Activated CD4-positive, alpha-beta T cell treated with anti-CD3 and anti-CD28 coated beads for 36 hours (primary cell): Measurements from ENCODE around the gene SH3BP1. TPM values are rescaled to one million over a fixed set of nuclear protein-coding genes. Genes with fewer than 3 reads are reported as not detected.
"Not testable (repeated sequence)": the region's sequence is repeated elsewhere in the genome, so short reads cannot be mapped to it uniquely, and the experiment has no call there.

Experiments used
- ATAC-seq: fragments of 200-7000 bp; cut with Tn5 transposase; one replicate; pipeline ENCODE4 v1.10.0; 2021; ENCODE audit warnings: mild to moderate bottlenecking, moderate library complexity
- CTCF ChIA-PET: fragments of 350-600 bp; sonication (Branson Sonifier 250); formaldehyde crosslinking; loops from one replicate; lab custom pipeline; 2021; ENCODE audit warnings: antibody characterized with exemption; lab: Charles Lee
- POLR2A ChIA-PET: fragments of 350-600 bp; sonication (Branson Sonifier 250); formaldehyde crosslinking; loops from one replicate; lab custom pipeline; 2021; ENCODE audit warnings: antibody characterized with exemption, inconsistent platforms; lab: Charles Lee
- DNase-seq: peaks from one replicate; pipeline ENCODE4 v3.0.0-alpha.2; 2020
- H3K27ac Mint-ChIP-seq: one replicate; pipeline ENCODE4 v1.8.0; 2021; ENCODE audit warnings: mixed read lengths
- H3K27me3 Mint-ChIP-seq: one replicate; pipeline ENCODE4 v1.8.0; 2021; ENCODE audit warnings: mixed read lengths
- H3K36me3 Mint-ChIP-seq: one replicate; pipeline ENCODE4 v1.8.0; 2021; ENCODE audit warnings: low read depth, mixed read lengths
- H3K4me1 Mint-ChIP-seq: one replicate; pipeline ENCODE4 v1.8.0; 2021; ENCODE audit warnings: mixed read lengths
- H3K4me3 Mint-ChIP-seq: one replicate; pipeline ENCODE4 v1.8.0; 2021; ENCODE audit warnings: mild to moderate bottlenecking, moderate library complexity, mixed read lengths
- H3K9me3 Mint-ChIP-seq: one replicate; pipeline ENCODE4 v1.8.0; 2021; ENCODE audit warnings: low read depth, mixed read lengths
- intact Hi-C, 2 experiments: fragments of 100-400 bp; cut with DNase I in 1 of 2; cut with micrococcal nuclease in 1 of 2; formaldehyde crosslinking; loops; one replicate each; pipeline versions ENCODE4 v1.14.2 to v1.15.1; 2022 to 2024; cut with DNase I, micrococcal nuclease
- total RNA-seq, 2 experiments: library from RNA; stranded (reverse); gene quantifications; one replicate each; pipeline ENCODE4 v1.2.3, GENCODE V29; 2021

The SH3BP1 gene, protein sequence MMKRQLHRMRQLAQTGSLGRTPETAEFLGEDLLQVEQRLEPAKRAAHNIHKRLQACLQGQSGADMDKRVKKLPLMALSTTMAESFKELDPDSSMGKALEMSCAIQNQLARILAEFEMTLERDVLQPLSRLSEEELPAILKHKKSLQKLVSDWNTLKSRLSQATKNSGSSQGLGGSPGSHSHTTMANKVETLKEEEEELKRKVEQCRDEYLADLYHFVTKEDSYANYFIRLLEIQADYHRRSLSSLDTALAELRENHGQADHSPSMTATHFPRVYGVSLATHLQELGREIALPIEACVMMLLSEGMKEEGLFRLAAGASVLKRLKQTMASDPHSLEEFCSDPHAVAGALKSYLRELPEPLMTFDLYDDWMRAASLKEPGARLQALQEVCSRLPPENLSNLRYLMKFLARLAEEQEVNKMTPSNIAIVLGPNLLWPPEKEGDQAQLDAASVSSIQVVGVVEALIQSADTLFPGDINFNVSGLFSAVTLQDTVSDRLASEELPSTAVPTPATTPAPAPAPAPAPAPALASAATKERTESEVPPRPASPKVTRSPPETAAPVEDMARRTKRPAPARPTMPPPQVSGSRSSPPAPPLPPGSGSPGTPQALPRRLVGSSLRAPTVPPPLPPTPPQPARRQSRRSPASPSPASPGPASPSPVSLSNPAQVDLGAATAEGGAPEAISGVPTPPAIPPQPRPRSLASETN
- total RNA-seq, result 10 to 100 TPM; 86.5 to 98.2 TPM

DNA sequence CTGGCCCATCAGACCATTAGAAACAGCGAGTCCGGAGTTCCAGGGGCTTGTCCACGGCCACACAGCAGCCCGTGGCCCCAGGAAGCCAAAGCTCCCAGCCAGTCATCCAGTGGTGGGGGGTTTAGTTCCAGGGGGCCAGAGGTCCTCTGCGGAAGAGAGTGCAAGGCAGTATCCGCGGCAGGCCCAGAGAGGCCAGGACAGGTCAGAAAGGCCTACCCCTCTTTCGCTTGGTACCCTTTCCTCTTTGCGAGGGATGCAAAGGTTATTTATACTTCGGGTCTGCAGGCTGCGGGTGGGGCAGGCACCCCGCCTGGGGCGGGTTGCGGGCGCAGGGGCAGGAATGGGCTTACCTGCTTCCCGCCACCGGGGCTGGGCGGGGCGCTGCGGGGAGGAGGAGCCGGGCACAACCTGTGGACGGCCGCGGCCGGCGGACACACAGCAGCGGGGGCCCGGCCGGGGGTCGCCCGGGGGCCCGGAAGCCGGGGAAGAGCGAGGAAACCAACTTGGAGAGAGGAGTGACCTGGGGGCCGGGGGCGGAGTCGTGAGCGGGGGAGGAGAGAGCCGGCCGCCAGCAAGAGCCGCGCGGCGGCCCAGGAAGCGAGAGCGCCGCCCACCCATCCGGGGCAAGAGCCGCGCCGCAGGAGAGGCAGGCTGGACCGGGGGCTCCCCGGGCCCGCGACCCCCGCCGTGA lies at the start of gene SH3BP1:
TSS of gene SH3BP1 (plus strand) at position 600 of the 691 bp plus-strand sequence. CDS start 119 bp downstream, outside the sequence.
- Mint-ChIP-seq H3K9me3 (no peaks in the 10 kb centered on the region), H3K4me1 (peaks cover 74% of the 10 kb centered on the region), H3K36me3 (peaks cover 22% of the 10 kb centered on the region), H3K4me3 (peak within 1 kb of the TSS; percentile 88), H3K27me3 (no peaks in the 10 kb centered on the region), H3K27ac (peak within 1 kb of the TSS; percentile 97)
- intact Hi-C loops, result loop anchor here in 1 of 2 experiments (1.0 to 5.0 kb wide), 6 partner anchors 19 to 168 kb away; partner anchors contain the start of genes GCAT, GGA1, NOL12 and PDXP
- ChIA-PET CTCF (interaction anchor here (0.5 to 1.4 kb wide), 5 partner anchors 22 to 327 kb away, joined by 3 to 6 read pairs (median 3); no protein-coding TSS in a partner anchor), POLR2A (no interaction called here)
- DNase-seq, result peak; percentile 76
- peak; percentile 15 for ATAC-seq

DNA sequence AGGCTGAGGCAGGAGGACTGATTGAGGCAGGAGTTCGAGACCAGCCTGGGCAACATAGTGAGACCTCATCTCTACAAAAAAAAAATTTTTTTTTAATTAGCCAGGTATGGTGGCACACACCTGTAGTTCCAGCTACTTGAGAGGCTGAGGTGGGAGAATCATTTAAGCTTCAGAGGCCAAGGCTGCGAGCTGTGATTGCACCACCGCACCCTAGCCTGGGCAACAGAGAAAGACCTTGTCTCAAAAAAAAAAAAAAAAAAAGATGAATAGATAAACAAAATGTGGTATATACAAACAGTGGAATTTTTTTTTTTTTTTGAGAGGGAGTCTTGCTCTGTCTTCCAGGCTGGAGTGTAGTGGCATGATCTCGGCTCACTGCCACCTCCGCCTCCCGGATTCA lies 48.4 kb upstream of the SH3BP1 start:
- H3K36me3 Mint-ChIP-seq, DNase-seq, H3K27ac Mint-ChIP-seq, H3K9me3 Mint-ChIP-seq, ATAC-seq, intact Hi-C loops, H3K27me3 Mint-ChIP-seq, H3K4me3 Mint-ChIP-seq: not testable (repeated sequence)
- ChIA-PET CTCF (interaction anchor here (0.7 to 4.9 kb wide), 8 partner anchors 12 to 163 kb away, joined by 3 to 79 read pairs (median 12); partner anchors contain the start of genes GGA1 and LGALS2), POLR2A (interaction anchor here (0.8 kb wide), 1 partner anchor 29 kb away, joined by 12 read pairs; no protein-coding TSS in a partner anchor)
- H3K4me1 Mint-ChIP-seq, result peaks cover 10% of the 10 kb centered on the region

DNA sequence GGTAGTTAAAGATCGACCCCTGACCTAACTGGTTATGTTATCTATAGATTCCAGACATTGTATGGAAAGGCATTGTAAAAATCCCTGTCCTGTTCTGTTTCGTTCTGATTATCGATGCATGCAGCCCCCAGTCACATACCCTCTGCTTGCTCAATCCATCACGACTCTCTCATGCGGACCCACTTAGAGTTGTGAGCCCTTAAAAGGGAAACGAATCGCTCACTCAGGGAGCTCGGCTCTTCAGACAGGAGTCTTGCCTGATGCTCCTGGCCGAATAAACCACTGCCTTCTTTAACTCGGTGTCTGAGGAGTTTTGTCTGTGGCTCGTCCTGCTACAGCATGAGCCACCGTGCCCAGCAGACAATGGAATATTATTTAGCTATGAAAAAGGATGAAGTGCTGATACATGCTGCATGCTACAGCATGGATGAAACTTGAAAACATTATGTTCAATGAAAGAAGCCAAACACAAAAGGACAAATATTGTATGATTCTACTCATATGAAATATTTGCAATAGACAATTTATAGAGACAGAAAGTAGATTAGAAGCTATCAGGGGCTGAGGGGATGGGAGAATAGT lies 47.6 kb upstream of the SH3BP1 start:
- peak overlapping the region; percentile 84 for H3K27ac Mint-ChIP-seq
- no peaks in the 10 kb centered on the region for H3K9me3 Mint-ChIP-seq
- H3K27me3 Mint-ChIP-seq, result no peaks in the 10 kb centered on the region
- intact Hi-C loops, result loop anchor here (1.0 kb wide), 5 partner anchors 15 to 108 kb away; no protein-coding TSS in a partner anchor
- DNase-seq (no peak), ATAC-seq (no peak)
- POLR2A ChIA-PET, result interaction anchor here (0.6 to 1.2 kb wide), 4 partner anchors 15 to 975 kb away, joined by 3 to 9 read pairs (median 3); partner anchors contain the start of gene GGA1
- CTCF ChIA-PET, result interaction anchor here (0.6 to 4.9 kb wide), 38 partner anchors 9 to 659 kb away, joined by 3 to 79 read pairs (median 4); partner anchors contain the start of genes CDC42EP1, GGA1, LGALS2 and NOL12
- H3K36me3 Mint-ChIP-seq, result no peaks in the 10 kb centered on the region
- H3K4me3 Mint-ChIP-seq, result peak overlapping the region; percentile 76
- peaks cover 10% of the 10 kb centered on the region for H3K4me1 Mint-ChIP-seq

DNA sequence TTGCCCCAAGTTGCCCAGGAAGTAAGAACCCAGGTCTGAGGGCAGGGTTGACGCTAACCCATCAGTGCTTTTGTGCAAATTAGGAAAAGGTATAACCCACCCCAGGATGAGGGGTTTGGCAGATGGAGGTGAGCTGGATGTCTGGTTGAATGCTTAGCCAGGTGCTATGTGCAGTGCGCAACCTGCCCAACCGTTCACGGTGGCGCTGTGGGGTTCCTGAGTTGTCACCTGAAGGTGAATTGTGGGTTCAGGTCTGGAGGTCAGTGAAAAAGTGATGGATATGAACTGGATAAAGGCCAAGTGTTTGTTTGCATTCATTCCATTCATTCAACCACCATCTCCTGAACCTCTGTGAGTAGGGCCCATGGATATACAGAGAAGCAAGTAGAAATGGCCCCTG lies 45.2 kb upstream of the SH3BP1 start:
- H3K27ac Mint-ChIP-seq, result no peak overlapping the region
- CTCF ChIA-PET, result interaction anchor here (0.7 kb wide), 1 partner anchor 26 kb away, joined by 3 read pairs; no protein-coding TSS in a partner anchor
- POLR2A ChIA-PET, result no interaction called here
- intact Hi-C loops, result no loop called here
- ATAC-seq (no peak), DNase-seq (no peak)
- H3K4me1 Mint-ChIP-seq, result peaks cover 10% of the 10 kb centered on the region
- no peak overlapping the region for H3K4me3 Mint-ChIP-seq
- no peaks in the 10 kb centered on the region for H3K27me3 Mint-ChIP-seq
- H3K9me3 Mint-ChIP-seq, result no peaks in the 10 kb centered on the region
- no peaks in the 10 kb centered on the region for H3K36me3 Mint-ChIP-seq

DNA sequence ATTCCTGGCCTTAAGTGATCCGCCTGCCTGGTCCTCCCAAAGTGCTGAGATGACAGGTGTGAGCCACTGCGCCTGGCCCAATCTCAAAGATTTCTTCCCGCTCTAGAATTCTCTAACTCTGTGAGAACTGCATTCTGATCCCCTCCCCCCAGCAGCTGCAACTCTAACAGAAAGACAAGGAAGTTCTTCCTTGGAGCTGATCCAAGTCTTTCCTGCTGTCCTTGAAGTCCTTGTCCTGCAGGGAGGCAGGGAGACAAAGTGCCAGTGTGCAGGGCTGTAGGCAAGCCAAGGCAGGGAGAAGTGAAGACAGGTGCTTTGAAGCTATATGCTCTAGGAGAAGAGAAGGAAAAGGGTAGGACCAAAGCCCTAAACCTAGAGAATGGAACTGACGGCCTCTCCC lies 40.3 kb upstream of the SH3BP1 start:
- DNase-seq (no peak), ATAC-seq (no peak)
- Mint-ChIP-seq H3K9me3 (no peaks in the 10 kb centered on the region), H3K36me3 (no peaks in the 10 kb centered on the region), H3K27ac (no peak overlapping the region), H3K27me3 (no peaks in the 10 kb centered on the region), H3K4me1 (peaks cover 7% of the 10 kb centered on the region), H3K4me3 (no peak overlapping the region)
- intact Hi-C loops, result no loop called here
- ChIA-PET POLR2A (interaction anchor here (0.7 kb wide), 1 partner anchor 65 kb away, joined by 3 read pairs; no protein-coding TSS in a partner anchor), CTCF (interaction anchor here (1.1 to 2.6 kb wide), 2 partner anchors 32 to 76 kb away, joined by 4 to 8 read pairs; partner anchors contain the start of gene LGALS1)

DNA sequence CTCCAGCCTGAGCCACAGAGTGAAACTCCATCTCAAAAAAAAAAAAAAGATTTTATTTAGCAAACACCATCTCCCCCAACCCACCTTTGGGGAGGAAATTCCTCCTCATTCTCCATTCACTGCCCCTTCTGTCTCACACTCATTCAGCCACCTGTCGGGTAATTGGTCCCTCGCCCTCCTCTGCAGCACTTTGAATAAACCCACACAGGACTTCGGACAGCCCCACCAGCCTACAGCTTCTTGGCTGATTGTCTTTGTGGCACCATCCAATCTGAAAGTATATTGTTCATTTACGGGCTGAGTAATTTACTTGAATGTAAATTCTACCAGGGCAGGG lies 38.3 kb upstream of the SH3BP1 start:
- H3K4me3 Mint-ChIP-seq, result no peak overlapping the region
- ATAC-seq (no peak), DNase-seq (no peak)
- no peaks in the 10 kb centered on the region for H3K27me3 Mint-ChIP-seq
- no peaks in the 10 kb centered on the region for H3K9me3 Mint-ChIP-seq
- no peaks in the 10 kb centered on the region for H3K36me3 Mint-ChIP-seq
- ChIA-PET CTCF (interaction anchor here (2.6 to 5.5 kb wide), 2 partner anchors 10 to 34 kb away, joined by 8 to 61 read pairs; no protein-coding TSS in a partner anchor), POLR2A (no interaction called here)
- no peak overlapping the region for H3K27ac Mint-ChIP-seq
- intact Hi-C loops, result no loop called here
- peaks cover 22% of the 10 kb centered on the region for H3K4me1 Mint-ChIP-seq

DNA sequence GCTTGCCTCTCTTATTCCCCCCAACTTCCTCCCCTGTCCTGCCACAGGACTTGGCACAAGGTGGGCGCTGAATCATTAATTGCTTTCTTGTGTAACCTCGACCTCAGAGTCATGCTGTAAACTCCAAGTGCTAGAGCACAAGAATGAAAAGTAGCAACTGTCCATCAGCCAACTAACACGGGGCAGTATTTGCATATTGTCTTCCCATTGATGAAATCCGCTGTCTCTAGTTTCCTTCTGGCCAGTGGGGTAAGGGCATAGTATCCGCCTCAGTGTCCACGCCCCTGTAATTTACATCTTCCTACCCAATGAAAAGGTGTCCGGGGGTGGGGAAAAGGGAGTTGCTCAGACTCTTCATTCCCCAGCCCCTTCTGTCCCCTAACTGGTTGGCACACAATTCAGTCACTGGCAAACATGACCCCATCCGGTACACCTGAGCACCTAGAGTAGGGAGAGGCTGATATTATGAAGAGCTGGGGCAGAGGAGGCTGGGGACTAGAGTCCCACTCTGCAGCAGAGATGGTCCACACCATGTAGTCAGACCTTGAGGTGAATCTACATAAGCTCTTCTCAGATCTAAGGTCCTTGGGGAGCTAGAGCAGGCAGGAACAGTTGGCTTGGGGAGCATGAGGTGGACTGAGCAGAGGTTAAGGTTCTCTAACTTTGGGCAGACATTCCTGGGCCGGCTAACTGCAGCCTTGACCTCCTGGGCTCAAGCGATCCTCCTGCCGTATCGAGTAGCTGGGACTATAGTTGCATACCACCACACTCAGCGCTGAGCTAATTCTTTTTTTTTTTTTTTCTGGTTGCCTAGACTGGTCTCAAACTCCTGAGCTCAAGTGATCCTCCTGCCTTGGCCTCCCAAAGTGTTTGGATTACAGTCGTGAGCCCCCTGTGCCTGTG lies 37.7 kb upstream of the SH3BP1 start:
- no peak overlapping the region for H3K4me3 Mint-ChIP-seq
- CTCF ChIA-PET, result interaction anchor here (1.0 to 5.5 kb wide), 2 partner anchors 11 to 42 kb away, joined by 3 to 61 read pairs; no protein-coding TSS in a partner anchor
- H3K36me3 Mint-ChIP-seq, result no peaks in the 10 kb centered on the region
- DNase-seq (no peak), ATAC-seq (no peak)
- POLR2A ChIA-PET, result no interaction called here
- H3K27ac Mint-ChIP-seq, result no peak overlapping the region
- no peaks in the 10 kb centered on the region for H3K9me3 Mint-ChIP-seq
- H3K4me1 Mint-ChIP-seq, result peaks cover 22% of the 10 kb centered on the region
- intact Hi-C loops, result no loop called here
- no peaks in the 10 kb centered on the region for H3K27me3 Mint-ChIP-seq

DNA sequence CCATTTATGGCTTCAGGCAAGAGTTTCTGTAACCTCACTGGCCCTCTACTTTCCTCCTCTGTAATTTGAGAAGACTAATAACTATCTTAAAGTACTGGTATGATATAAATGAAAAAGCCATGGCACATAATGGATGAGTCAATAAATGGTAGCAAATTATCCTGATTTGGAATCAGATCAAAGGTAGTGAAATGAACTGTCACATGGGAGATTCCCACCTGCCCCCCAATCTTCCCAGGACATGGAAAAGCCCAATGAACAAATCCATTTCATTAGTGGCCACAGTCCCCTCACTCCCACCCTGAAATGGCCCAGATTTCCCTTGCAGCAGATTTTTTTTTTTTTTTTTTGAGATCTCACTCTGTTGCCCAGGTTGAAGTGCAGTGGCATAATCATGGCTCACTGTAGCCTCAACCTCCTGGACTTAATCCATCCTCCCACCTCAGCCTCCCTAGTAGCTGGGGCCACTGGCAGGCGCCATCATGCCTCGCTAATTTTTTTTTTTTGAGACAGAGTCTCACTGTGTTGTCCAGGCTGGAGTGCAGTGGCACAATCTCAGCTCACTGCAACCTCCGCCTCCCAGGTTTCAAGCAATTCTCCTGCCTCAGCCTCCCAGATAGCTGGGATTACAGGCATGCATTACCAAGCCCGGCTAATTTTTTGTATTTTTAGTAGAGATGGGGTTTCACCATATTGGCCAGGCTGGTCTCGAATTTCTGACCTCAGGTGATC lies 36.8 kb upstream of the SH3BP1 start:
- H3K27ac Mint-ChIP-seq, ATAC-seq, intact Hi-C loops, H3K9me3 Mint-ChIP-seq, H3K4me3 Mint-ChIP-seq, DNase-seq, POLR2A ChIA-PET, H3K36me3 Mint-ChIP-seq, H3K27me3 Mint-ChIP-seq: not testable (repeated sequence)
- H3K4me1 Mint-ChIP-seq, result peaks cover 30% of the 10 kb centered on the region
- CTCF ChIA-PET, result interaction anchor here (1.0 to 5.5 kb wide), 2 partner anchors 12 to 41 kb away, joined by 3 to 61 read pairs; no protein-coding TSS in a partner anchor

DNA sequence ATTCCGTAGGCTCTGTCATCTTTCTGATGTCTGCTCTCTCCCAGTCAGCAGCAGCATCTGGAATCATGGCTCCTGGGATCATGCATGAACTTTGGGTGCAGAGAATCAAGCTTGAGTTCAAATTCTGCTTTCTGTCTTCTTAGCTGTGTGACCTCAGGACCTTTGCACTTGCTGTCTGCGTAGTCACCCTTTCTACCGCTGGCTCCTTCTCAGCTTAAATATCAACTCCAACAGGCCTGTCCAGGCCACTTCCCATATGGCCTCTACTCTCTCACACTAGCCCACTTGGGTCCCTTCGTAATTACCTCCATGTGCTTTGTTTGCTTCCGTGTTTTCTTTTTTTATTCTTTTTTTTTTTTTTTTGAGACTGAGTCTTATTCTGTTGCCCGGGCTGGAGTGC lies 35.4 kb upstream of the SH3BP1 start:
- intact Hi-C loops, result no loop called here
- H3K9me3 Mint-ChIP-seq, result no peaks in the 10 kb centered on the region
- ChIA-PET CTCF (interaction anchor here (0.7 to 5.5 kb wide), 5 partner anchors 13 to 63 kb away, joined by 3 to 61 read pairs (median 3); no protein-coding TSS in a partner anchor), POLR2A (no interaction called here)
- H3K4me1 Mint-ChIP-seq, result peaks cover 35% of the 10 kb centered on the region
- H3K4me3 Mint-ChIP-seq, result no peak overlapping the region
- ATAC-seq (no peak), DNase-seq (no peak)
- no peaks in the 10 kb centered on the region for H3K27me3 Mint-ChIP-seq
- no peaks in the 10 kb centered on the region for H3K36me3 Mint-ChIP-seq
- no peak overlapping the region for H3K27ac Mint-ChIP-seq
